HG02571 (cell line): ENCODE results near the gene DENND5B.

Source experiments
- ATAC-seq: cut with Tn5 transposase; IDR thresholded peaks from one replicate; pipeline ENCODE4 v1.9.1; 2021; ENCODE audit warnings: mild to moderate bottlenecking, moderate library complexity; ENCODE audit not compliant: unreplicated experiment

Gene DENND5B

DNA sequence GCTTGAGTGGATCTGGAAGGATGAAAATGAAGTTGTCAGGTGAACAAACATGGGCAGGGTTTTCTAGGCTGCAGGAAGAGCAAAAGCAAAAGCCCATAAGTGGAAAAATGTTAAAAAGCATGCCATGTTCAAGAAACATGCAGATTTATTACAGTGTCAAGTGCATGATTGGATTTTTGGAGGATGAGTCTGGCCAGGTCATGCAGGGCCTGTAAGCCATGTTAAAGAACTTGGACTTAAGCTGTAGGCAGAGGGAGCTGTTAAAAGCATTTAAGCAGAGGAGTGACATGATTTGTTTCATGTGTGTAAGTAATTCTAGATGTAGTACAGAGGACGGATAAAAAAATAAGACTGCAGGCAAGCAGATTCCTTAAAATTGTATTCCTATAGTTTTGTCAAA, 248.7 kb downstream of the DENND5B start:
- no peak for ATAC-seq

DNA sequence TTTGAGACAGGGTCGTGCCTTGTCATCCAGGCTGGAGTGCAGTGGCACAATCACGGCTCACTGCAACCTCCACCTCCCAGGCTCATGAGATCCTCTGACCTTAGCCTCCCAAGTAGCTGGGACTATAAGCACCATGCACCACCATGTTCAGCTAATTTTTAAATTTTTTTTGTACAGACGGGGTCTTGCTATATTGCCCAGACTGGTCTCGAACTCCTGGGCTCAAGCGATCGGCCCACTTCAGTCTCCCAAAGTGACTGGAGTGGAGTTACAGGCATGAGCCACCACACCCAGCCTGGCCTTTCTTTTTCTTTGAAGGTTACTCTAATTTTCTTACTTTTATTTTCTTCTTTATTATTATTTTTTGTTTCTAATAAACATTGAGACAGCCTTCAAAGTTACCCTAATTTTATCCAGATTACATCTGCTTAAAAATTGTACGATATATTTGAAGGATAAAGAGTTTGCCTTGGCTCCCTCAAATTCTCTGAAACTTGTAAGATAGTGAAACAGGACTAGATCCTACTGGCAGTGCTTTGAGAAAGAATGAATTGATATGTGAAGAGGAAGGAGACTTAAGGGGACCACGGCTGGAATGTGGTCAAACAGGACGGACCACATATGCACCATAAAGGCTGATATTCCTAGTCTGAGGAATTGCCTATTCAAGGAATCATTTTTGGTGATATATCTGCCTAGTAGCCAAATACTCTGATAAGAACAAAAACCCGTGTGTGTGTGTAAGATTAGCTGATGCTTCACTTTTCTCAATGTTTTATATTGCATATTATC, 250.9 kb downstream of the DENND5B start:
- ATAC-seq: no peak

DNA sequence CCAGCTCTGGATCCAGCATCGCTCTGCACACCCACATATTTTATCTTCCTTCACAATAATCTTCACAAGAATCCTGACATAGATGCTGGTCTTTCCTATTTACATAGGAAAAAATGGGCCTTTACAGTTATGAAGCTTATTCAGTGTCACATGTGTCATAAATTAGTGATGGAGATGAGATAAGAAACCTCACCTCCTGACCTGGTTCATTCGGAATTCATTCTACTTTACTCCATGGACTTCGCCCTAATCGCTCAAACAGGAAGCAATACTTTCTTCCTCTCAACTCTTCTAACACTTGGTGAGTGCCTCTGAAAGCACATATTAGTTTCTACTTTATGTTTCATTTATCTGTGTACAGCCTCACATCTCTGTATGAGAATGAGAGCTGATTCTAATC, 253.0 kb downstream of the DENND5B start:
- ATAC-seq: no peak
